ENCODE results near the gene TMEM232. TPM values are rescaled to one million over a fixed set of nuclear protein-coding genes. Genes with fewer than 3 reads are reported as not detected.

The TMEM232 gene
- total and polyA plus RNA-seq, 2 experiments from 2014 or later: 1.3 to 1.9 TPM

GRCh38 chr5:110517396-110517795 is 209.1 kb downstream of the TMEM232 start:
- Mint-ChIP-seq H3K27me3 (ENCODE audit: insufficient read depth, low read depth, poor library complexity) (peaks cover 4% of the 10 kb centered on the region), H3K4me3 (no peak overlapping the region), H3K9me3 (peaks cover 6% of the 10 kb centered on the region; the same call in 1 of the 3 replicates), H3K27ac (no peak overlapping the region; the same call in 1 of the 2 replicates), H3K4me1 (peaks cover 19% of the 10 kb centered on the region), H3K36me3 (ENCODE audit: low read depth) (peaks cover 12% of the 10 kb centered on the region; the same call in 2 of the 3 replicates)
- ATAC-seq (peak; percentile 98), DNase-seq (ENCODE audit: low spot score) (peak; percentile 37)
- no peak for TF ChIP-seq REST (IDR thresholded peaks at IDR 0.05; ENCODE audit: unreplicated experiment)
- peak; percentile 89 for TF ChIP-seq ZNF462 (CRISPR knock-in tag; IDR thresholded peaks at IDR 0.05)
- no peak for TF ChIP-seq CTCF (conservative IDR thresholded peaks at IDR 0.05; ENCODE audit: low read depth in 2 of 2)
- no peak for TF ChIP-seq STAT1 (IDR thresholded peaks at IDR 0.05; ENCODE audit: unreplicated experiment)
- TF ChIP-seq CREB1 (CRISPR knock-in tag; IDR thresholded peaks at IDR 0.05; ENCODE audit: low read depth): 0 out of 2 replicates have a peak, but pooled peaks have one; percentile 7
- Histone ChIP-seq H3K9me2 (ENCODE audit: insufficient read depth) (no peaks in the 10 kb centered on the region), H3K79me2 (replicated peaks; ENCODE audit: insufficient read depth) (no peaks in the 10 kb centered on the region), H3K4me3 (no peak overlapping the region), H3K36me3 (ENCODE audit: insufficient read depth) (no peaks in the 10 kb centered on the region), H3K4me2 (no peak overlapping the region), H3K4me1 (ENCODE audit: insufficient read depth) (peaks cover 15% of the 10 kb centered on the region), H3F3A (replicated peaks; ENCODE audit: low read depth) (no peaks in the 10 kb centered on the region), H2AFZ (peak overlapping the region; percentile 56; the same call in 1 of the 2 replicates), H3K27ac (ENCODE audit: low read depth) (peak overlapping the region; percentile 28; the same call in 1 of the 2 replicates), H4K20me1 (replicated peaks; ENCODE audit: insufficient read depth) (no peaks in the 10 kb centered on the region), H3K27me3 (ENCODE audit: insufficient read depth) (no peaks in the 10 kb centered on the region)
